SH-SY5Y (cell line): ENCODE data around the gene JAKMIP1.

Experiments
- GATA2 ChIP-seq: IDR thresholded peaks from 2 replicates; pipeline ENCODE4 v1.6.1; 2011; ENCODE audit warnings: mild to moderate bottlenecking, low read depth, low read length
- GATA3 ChIP-seq: IDR thresholded peaks from 2 replicates; pipeline ENCODE4 v1.6.1; 2011; ENCODE audit warnings: low read depth, mild to moderate bottlenecking, low read length, moderate library complexity

GRCh38 chr4:6011686-6012085, 188.7 kb downstream of the JAKMIP1 start:
- TF ChIP-seq GATA3 (no peak), GATA2 (no peak)
